SU-DHL-6 (cell line): ENCODE results near the gene PROX1.

Experiments
- H2AFZ ChIP-seq: fragments of 200-600 bp; sonication (generic); 2 replicates; pipeline ENCODE4 v1.6.1; 2014; ENCODE audit warnings: low read depth, mild to moderate bottlenecking, moderate library complexity, mixed read lengths, antibody characterized with exemption, low read length; ENCODE audit not compliant: severe bottlenecking
- H3F3A ChIP-seq: fragments of 200-600 bp; shearing (Covaris generic); 2 replicates; pipeline ENCODE4 v1.6.0; 2016; ENCODE audit warnings: antibody characterized with exemption, mild to moderate bottlenecking; ENCODE audit not compliant: insufficient read depth
- H3K27ac ChIP-seq: fragments of 200-600 bp; sonication (generic); 2 replicates; pipeline ENCODE4 v1.5.1; 2016; ENCODE audit warnings: low read depth, mild to moderate bottlenecking, low read length, moderate library complexity, mixed read lengths
- H3K27me3 ChIP-seq: fragments of 200-600 bp; sonication (generic), shearing (Covaris generic); 2 replicates; pipeline ENCODE4 v1.6.0; 2014; ENCODE audit warnings: mild to moderate bottlenecking, low read length
- H3K36me3 ChIP-seq: fragments of 200-600 bp; sonication (generic); 2 replicates; pipeline ENCODE4 v1.6.1; 2014; ENCODE audit warnings: mild to moderate bottlenecking, low read length, mixed read lengths
- H3K4me2 ChIP-seq: fragments of 300-600, 200-600 bp; shearing (Covaris generic), sonication (generic); 2 replicates; pipeline ENCODE4 v1.6.0; 2014; ENCODE audit warnings: low read length, low read depth, mild to moderate bottlenecking; ENCODE audit not compliant: poor library complexity, severe bottlenecking
- H3K4me3 ChIP-seq: fragments of 200-600 bp; sonication (generic); 2 replicates; pipeline ENCODE4 v1.5.1; 2014; ENCODE audit warnings: antibody characterized with exemption, low read length, mild to moderate bottlenecking, mixed read lengths; ENCODE audit not compliant: insufficient read depth, poor library complexity, severe bottlenecking
- H3K79me2 ChIP-seq: fragments of 200-600 bp; sonication (generic); 2 replicates; pipeline ENCODE4 v1.6.1; 2014; ENCODE audit warnings: mild to moderate bottlenecking, low read length, moderate library complexity; ENCODE audit not compliant: insufficient read depth
- H3K9ac ChIP-seq: fragments of 200-600 bp; sonication (generic); 2 replicates; pipeline ENCODE4 v1.7.0; 2014; ENCODE audit warnings: mild to moderate bottlenecking, low read length
- H3K9me2 ChIP-seq: fragments of 200-600 bp; sonication (generic); replicated peaks from 2 replicates; pipeline ENCODE4 v1.6.1; 2014; ENCODE audit warnings: low read length; ENCODE audit not compliant: insufficient read depth
- H3K9me3 ChIP-seq: fragments of 200-600 bp; sonication (generic); 2 replicates; pipeline ENCODE4 v1.6.1; 2014; ENCODE audit warnings: low read length, mixed read lengths; ENCODE audit not compliant: insufficient read depth
- H4K20me1 ChIP-seq: fragments of 200-600 bp; sonication (generic); 2 replicates; pipeline ENCODE4 v1.6.1; 2014; ENCODE audit warnings: low read depth, mild to moderate bottlenecking, antibody characterized with exemption, low read length, moderate library complexity, mixed read lengths
- CTCF ChIP-seq: fragments of 200-600 bp; sonication (generic); IDR thresholded peaks from one replicate; pipeline ENCODE4 v1.5.1; 2017; ENCODE audit warnings: antibody characterized with exemption, mild to moderate bottlenecking, low read length, moderate library complexity; ENCODE audit not compliant: insufficient read depth, poor library complexity, severe bottlenecking
- EZH2phosphoT487 ChIP-seq: fragments of 200-600 bp; sonication (generic), shearing (Covaris generic); conservative IDR thresholded peaks from 2 replicates; pipeline ENCODE4 v1.6.1; 2018; ENCODE audit warnings: mild to moderate bottlenecking, antibody characterized with exemption, low read length, moderate library complexity, mixed read lengths

Gene PROX1

GRCh38 chr1:214010717-214011116 is 22.9 kb downstream of the PROX1 start:
- Histone ChIP-seq H3K4me2 (no peak overlapping the region), H4K20me1 (no peaks in the 10 kb centered on the region), H3K9me2 (no peaks in the 10 kb centered on the region), H3F3A (no peaks in the 10 kb centered on the region), H2AFZ (no peak overlapping the region), H3K27me3 (no peaks in the 10 kb centered on the region), H3K36me3 (no peaks in the 10 kb centered on the region), H3K27ac (no peak overlapping the region), H3K9ac (no peak overlapping the region), H3K79me2 (no peaks in the 10 kb centered on the region), H3K4me3 (no peak overlapping the region), H3K9me3 (no peaks in the 10 kb centered on the region)
- TF ChIP-seq EZH2phosphoT487 (no peak), CTCF (no peak)

- no peaks in the 10 kb centered on the region for H3F3A ChIP-seq
- no peaks in the 10 kb centered on the region for H3K27me3 ChIP-seq
- TF ChIP-seq CTCF (no peak), EZH2phosphoT487 (no peak)
- H4K20me1 ChIP-seq, result no peaks in the 10 kb centered on the region
- no peak overlapping the region for H3K4me2 ChIP-seq
- no peaks in the 10 kb centered on the region for H3K36me3 ChIP-seq
- no peak overlapping the region for H2AFZ ChIP-seq
- no peaks in the 10 kb centered on the region for H3K9me2 ChIP-seq
- no peak overlapping the region for H3K9ac ChIP-seq
- H3K79me2 ChIP-seq, result no peaks in the 10 kb centered on the region
- H3K27ac ChIP-seq, result no peak overlapping the region
- H3K9me3 ChIP-seq, result no peaks in the 10 kb centered on the region
- H3K4me3 ChIP-seq, result no peak overlapping the region
Measured at GRCh38 chr1:214012418-214012817, 24.6 kb downstream of the PROX1 start.

- no peak for TF ChIP-seq EZH2phosphoT487
- no peak for TF ChIP-seq CTCF
- Histone ChIP-seq H3K36me3 (no peaks in the 10 kb centered on the region), H2AFZ (no peak overlapping the region), H3K9me2 (no peaks in the 10 kb centered on the region), H3F3A (no peaks in the 10 kb centered on the region), H3K4me3 (no peak overlapping the region), H3K27ac (no peak overlapping the region), H3K4me2 (no peak overlapping the region), H3K79me2 (no peaks in the 10 kb centered on the region), H4K20me1 (no peaks in the 10 kb centered on the region), H3K9me3 (no peaks in the 10 kb centered on the region), H3K9ac (no peak overlapping the region), H3K27me3 (no peaks in the 10 kb centered on the region)
Measured at GRCh38 chr1:214013614-214014377, 26.0 kb downstream of the PROX1 start.
